H9 (cell line): ENCODE measurements around the gene BTN1A1. TPM values are rescaled to one million over a fixed set of nuclear protein-coding genes. Genes with fewer than 3 reads are reported as not detected.

ENCODE experiments used
- DNase-seq: peaks from one replicate; pipeline ENCODE4 v3.0.0-alpha.2; 2017
- H2AFZ ChIP-seq: one replicate; pipeline ENCODE4 v1.6.1; 2013; ENCODE audit warnings: mild to moderate bottlenecking, low read length, control low read depth, moderate library complexity
- H2AK5ac ChIP-seq: 2 replicates; pipeline ENCODE4 v1.6.1; 2013; ENCODE audit warnings: low read length, control low read depth, mixed read lengths; ENCODE audit not compliant: insufficient read length
- H2BK120ac ChIP-seq: one replicate; pipeline ENCODE4 v1.6.1; 2013; ENCODE audit warnings: low read depth, mild to moderate bottlenecking, low read length, control low read depth, inconsistent platforms; ENCODE audit not compliant: poor library complexity, severe bottlenecking
- H2BK12ac ChIP-seq: 2 replicates; pipeline ENCODE4 v1.6.1; 2013; ENCODE audit warnings: low read length, control low read depth, mixed read lengths, low read depth; ENCODE audit not compliant: insufficient read length
- H2BK15ac ChIP-seq: 2 replicates; pipeline ENCODE4 v1.6.1; 2013; ENCODE audit warnings: low read depth, low read length, control low read depth
- H2BK20ac ChIP-seq: one replicate; pipeline ENCODE4 v1.6.1; 2013; ENCODE audit warnings: low read depth, mild to moderate bottlenecking, low read length, control low read depth, inconsistent platforms; ENCODE audit not compliant: poor library complexity, severe bottlenecking
- H2BK5ac ChIP-seq: 2 replicates; pipeline ENCODE4 v1.6.1; 2013; ENCODE audit warnings: low read length, control low read depth, mixed read lengths; ENCODE audit not compliant: insufficient read length
- H3K14ac ChIP-seq: 2 replicates; pipeline ENCODE4 v1.6.1; 2013; ENCODE audit warnings: low read length, control low read depth; ENCODE audit not compliant: insufficient read depth
- H3K18ac ChIP-seq: 2 replicates; pipeline ENCODE4 v1.6.1; 2013; ENCODE audit warnings: low read depth, mild to moderate bottlenecking, mixed read lengths, low read length, control low read depth; ENCODE audit not compliant: insufficient read length
- H3K23ac ChIP-seq: 2 replicates; pipeline ENCODE4 v1.6.1; 2013; ENCODE audit warnings: low read length, control low read depth, mixed read lengths, low read depth; ENCODE audit not compliant: insufficient read length
- H3K23me2 ChIP-seq: 2 replicates; pipeline ENCODE4 v1.6.1; 2013; ENCODE audit warnings: low read depth, mild to moderate bottlenecking, mixed read lengths, low read length, control low read depth; ENCODE audit not compliant: insufficient read length, poor library complexity, severe bottlenecking
- H3K27ac ChIP-seq: 2 replicates; pipeline ENCODE4 v1.5.1; 2013; ENCODE audit warnings: low read length, control low read depth, mixed read lengths, low read depth; ENCODE audit not compliant: insufficient read length
- H3K27me3 ChIP-seq: 2 replicates; pipeline ENCODE4 v1.6.1; 2013; ENCODE audit warnings: low read length, control low read depth, inconsistent platforms; ENCODE audit not compliant: insufficient read depth
- H3K4ac ChIP-seq: 2 replicates; pipeline ENCODE4 v1.6.1; 2013; ENCODE audit warnings: low read depth, mild to moderate bottlenecking, control low read depth, inconsistent platforms, low read length, moderate library complexity
- H3K4me1 ChIP-seq: 2 replicates; pipeline ENCODE4 v1.6.1; 2013; ENCODE audit warnings: low read length, control low read depth, inconsistent platforms; ENCODE audit not compliant: insufficient read depth
- H3K4me2 ChIP-seq: 2 replicates; pipeline ENCODE4 v1.6.1; 2013; ENCODE audit warnings: low read length, control low read depth, mixed read lengths; ENCODE audit not compliant: insufficient read length, insufficient read depth
- H3K56ac ChIP-seq: 2 replicates; pipeline ENCODE4 v1.6.1; 2013; ENCODE audit warnings: low read depth, mild to moderate bottlenecking, mixed read lengths, low read length, control low read depth; ENCODE audit not compliant: insufficient read length
- H3K79me1 ChIP-seq: 2 replicates; pipeline ENCODE4 v1.6.1; 2013; ENCODE audit warnings: low read depth, mild to moderate bottlenecking, moderate library complexity, low read length, control low read depth, inconsistent platforms; ENCODE audit not compliant: insufficient read depth, poor library complexity, severe bottlenecking
- H3K79me2 ChIP-seq: 2 replicates; pipeline ENCODE4 v1.6.1; 2013; ENCODE audit warnings: low read length, control low read depth, inconsistent platforms; ENCODE audit not compliant: insufficient read depth
- H3K9ac ChIP-seq: 2 replicates; pipeline ENCODE4 v1.6.1; 2013; ENCODE audit warnings: low read length, control low read depth, mixed read lengths; ENCODE audit not compliant: insufficient read length; ENCODE audit errors: extremely low read depth
- H3K9me3 ChIP-seq: one replicate; pipeline ENCODE4 v1.6.1; 2013; ENCODE audit warnings: low read depth, low read length, inconsistent platforms; ENCODE audit not compliant: control insufficient read depth
- H3T11ph ChIP-seq: one replicate; pipeline ENCODE4 v1.6.1; 2013; ENCODE audit warnings: mild to moderate bottlenecking, low read length, control low read depth, inconsistent platforms
- H4K20me1 ChIP-seq: one replicate; pipeline ENCODE4 v1.6.1; 2013; ENCODE audit not compliant: control insufficient read depth, insufficient read length, insufficient read depth
- H4K5ac ChIP-seq: 2 replicates; pipeline ENCODE4 v1.6.1; 2013; ENCODE audit warnings: low read depth, mild to moderate bottlenecking, mixed read lengths, low read length, control low read depth; ENCODE audit not compliant: insufficient read length
- H4K8ac ChIP-seq: replicated peaks from 2 replicates; pipeline ENCODE4 v1.6.1; 2013; ENCODE audit warnings: low read length, control low read depth, mixed read lengths, low read depth; ENCODE audit not compliant: insufficient read length
- H4K91ac ChIP-seq: 2 replicates; pipeline ENCODE4 v1.6.1; 2013; ENCODE audit warnings: low read depth, mild to moderate bottlenecking, moderate library complexity, mixed read lengths, low read length, control low read depth; ENCODE audit not compliant: insufficient read length
- H3K27ac Mint-ChIP-seq, 3 experiments: 2 replicates in 2 of 3; 3 replicates in 1 of 3; pipeline ENCODE4 v1.8.0; 2020 to 2021; ENCODE audit warnings: mixed read lengths in 3 of 3, mild to moderate bottlenecking in 1 of 3, moderate library complexity in 1 of 3
- H3K27me3 Mint-ChIP-seq: 2 replicates; pipeline ENCODE4 v1.8.0; 2021; ENCODE audit warnings: low read depth, mild to moderate bottlenecking, moderate library complexity, mixed read lengths
- H3K36me3 Mint-ChIP-seq, 3 experiments: 2 replicates in 2 of 3; 3 replicates in 1 of 3; pipeline ENCODE4 v1.8.0; 2020 to 2021; ENCODE audit warnings: low read depth in 3 of 3, mixed read lengths in 3 of 3; ENCODE audit not compliant: insufficient read depth in 1 of 3
- H3K4me1 Mint-ChIP-seq, 2 experiments: 2 replicates each; pipeline ENCODE4 v1.8.0; 2020; ENCODE audit warnings: mixed read lengths in 2 of 2
- H3K4me3 Mint-ChIP-seq, 2 experiments: 2 replicates in 1 of 2; 3 replicates in 1 of 2; pipeline ENCODE4 v1.8.0; 2020 to 2021; ENCODE audit warnings: mild to moderate bottlenecking in 2 of 2, mixed read lengths in 2 of 2, moderate library complexity in 1 of 2
- H3K9me3 Mint-ChIP-seq, 2 experiments: 2 replicates in 1 of 2; 3 replicates in 1 of 2; pipeline ENCODE4 v1.8.0; 2020; ENCODE audit warnings: mild to moderate bottlenecking in 2 of 2, mixed read lengths in 2 of 2, moderate library complexity in 1 of 2
- total RNA-seq: library from RNA; stranded (reverse); gene quantifications from 2 replicates; pipeline ENCODE4 v1.2.1, GENCODE V29; 2021
- TF ChIP-seq, protein P1 (sequence below): fragments of 200-600 bp; sonication (generic); conservative IDR thresholded peaks from 3 replicates; pipeline ENCODE4 v1.8.0; 2021; ENCODE audit warnings: antibody characterized with exemption, mild to moderate bottlenecking

The BTN1A1 gene
- total RNA-seq, 1 experiment from 2014 or later, result 0.15 TPM

DNA sequence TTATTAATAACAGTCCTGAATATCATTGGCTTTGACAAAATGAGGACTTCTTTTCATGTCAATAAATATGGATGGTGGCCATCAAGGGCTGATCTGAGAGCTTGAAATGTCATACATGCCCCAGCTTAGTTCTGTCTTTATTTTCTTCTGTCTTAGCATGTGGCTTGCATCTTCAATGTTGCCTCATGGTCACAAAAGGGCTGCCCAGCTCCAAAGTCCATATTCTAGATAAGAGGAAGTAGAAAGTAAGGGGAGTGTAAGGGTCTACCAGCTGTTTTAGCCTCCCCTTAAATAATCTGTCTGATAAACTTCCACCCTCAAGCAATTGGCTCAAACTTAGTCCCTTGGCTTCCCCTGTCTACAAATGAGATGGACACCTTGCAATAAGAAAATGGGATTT lies 28.1 kb upstream of the BTN1A1 start:
- no peak overlapping the region for H3K4me2 ChIP-seq
- no peak overlapping the region for H3K9ac ChIP-seq
- no peaks in the 10 kb centered on the region for H3K27me3 ChIP-seq
- H3K14ac ChIP-seq, result no peak overlapping the region
- H4K8ac ChIP-seq, result no peak overlapping the region
- no peak overlapping the region for H3K27ac ChIP-seq
- no peak overlapping the region for H2AK5ac ChIP-seq
- no peaks in the 10 kb centered on the region for H4K20me1 ChIP-seq
- H3K79me1 ChIP-seq, result no peaks in the 10 kb centered on the region
- H3K79me2 ChIP-seq, result no peaks in the 10 kb centered on the region
- no peak overlapping the region for H4K91ac ChIP-seq
- no peak overlapping the region for H3K23ac ChIP-seq
- Mint-ChIP-seq H3K4me1 (peaks cover 29 to 31% of the 10 kb centered on the region in 2 experiments), H3K36me3 (peaks cover 19 to 47% (median 35%) of the 10 kb centered on the region in 3 experiments), H3K27ac (no peak overlapping the region), H3K27me3 (peaks cover 1% of the 10 kb centered on the region), H3K4me3 (no peak overlapping the region), H3K9me3 (peaks cover 0 to 3% of the 10 kb centered on the region in 2 experiments; a peak in 3 of 5 replicates)
- H2BK120ac ChIP-seq, result no peak overlapping the region
- DNase-seq, result no peak
- peaks cover 4% of the 10 kb centered on the region; the same call in 1 of the 2 replicates for H3K4me1 ChIP-seq
- H3K23me2 ChIP-seq, result no peaks in the 10 kb centered on the region
- no peak overlapping the region for H2BK20ac ChIP-seq
- H2AFZ ChIP-seq, result no peak overlapping the region
- H3T11ph ChIP-seq, result no peak overlapping the region
- TF ChIP-seq, protein P1, sequence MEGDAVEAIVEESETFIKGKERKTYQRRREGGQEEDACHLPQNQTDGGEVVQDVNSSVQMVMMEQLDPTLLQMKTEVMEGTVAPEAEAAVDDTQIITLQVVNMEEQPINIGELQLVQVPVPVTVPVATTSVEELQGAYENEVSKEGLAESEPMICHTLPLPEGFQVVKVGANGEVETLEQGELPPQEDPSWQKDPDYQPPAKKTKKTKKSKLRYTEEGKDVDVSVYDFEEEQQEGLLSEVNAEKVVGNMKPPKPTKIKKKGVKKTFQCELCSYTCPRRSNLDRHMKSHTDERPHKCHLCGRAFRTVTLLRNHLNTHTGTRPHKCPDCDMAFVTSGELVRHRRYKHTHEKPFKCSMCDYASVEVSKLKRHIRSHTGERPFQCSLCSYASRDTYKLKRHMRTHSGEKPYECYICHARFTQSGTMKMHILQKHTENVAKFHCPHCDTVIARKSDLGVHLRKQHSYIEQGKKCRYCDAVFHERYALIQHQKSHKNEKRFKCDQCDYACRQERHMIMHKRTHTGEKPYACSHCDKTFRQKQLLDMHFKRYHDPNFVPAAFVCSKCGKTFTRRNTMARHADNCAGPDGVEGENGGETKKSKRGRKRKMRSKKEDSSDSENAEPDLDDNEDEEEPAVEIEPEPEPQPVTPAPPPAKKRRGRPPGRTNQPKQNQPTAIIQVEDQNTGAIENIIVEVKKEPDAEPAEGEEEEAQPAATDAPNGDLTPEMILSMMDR, result no peak
- H3K56ac ChIP-seq, result no peak overlapping the region
- H3K9me3 ChIP-seq, result peaks cover 7% of the 10 kb centered on the region
- H2BK12ac ChIP-seq, result no peak overlapping the region
- no peak overlapping the region for H3K18ac ChIP-seq
- no peak overlapping the region for H2BK5ac ChIP-seq
- H3K4ac ChIP-seq, result no peak overlapping the region
- H2BK15ac ChIP-seq, result no peak overlapping the region
- H4K5ac ChIP-seq, result no peak overlapping the region
